ENCODE results near the gene UCN2.

UCN2 gene

GRCh38 chr3:48592519-48593087 is 29.0 kb upstream of the UCN2 start:
- FAIRE-seq, result no peak
- no peak for DNase-seq (ENCODE audit: insufficient read length, low spot score)
- TF ChIP-seq SPI1 (IDR thresholded peaks at IDR 0.05; ENCODE audit: low read depth, low read length) (no peak), PAX5 (IDR thresholded peaks at IDR 0.05; ENCODE audit: insufficient read depth, low read length, severe bottlenecking) (no peak), POLR2AphosphoS5 (IDR thresholded peaks at IDR 0.05; ENCODE audit: low read depth, low read length) (no peak), POU2F2 (IDR thresholded peaks at IDR 0.05; ENCODE audit: low read depth, low read length) (no peak), TAF1 (IDR thresholded peaks at IDR 0.05; ENCODE audit: low read depth, low read length) (no peak), POLR2A (IDR thresholded peaks at IDR 0.05; ENCODE audit: low read depth, low read length) (no peak)

- no peak for DNase-seq (ENCODE audit: insufficient read length, low spot score)
- no peak for FAIRE-seq
- TF ChIP-seq POU2F2 (IDR thresholded peaks at IDR 0.05; ENCODE audit: low read depth, low read length), result no peak
- TF ChIP-seq PAX5 (IDR thresholded peaks at IDR 0.05; ENCODE audit: insufficient read depth, low read length, severe bottlenecking), result no peak
- TF ChIP-seq POLR2AphosphoS5 (IDR thresholded peaks at IDR 0.05; ENCODE audit: low read depth, low read length), result no peak
- TF ChIP-seq POLR2A (IDR thresholded peaks at IDR 0.05; ENCODE audit: low read depth, low read length), result no peak
- TF ChIP-seq SPI1 (IDR thresholded peaks at IDR 0.05; ENCODE audit: low read depth, low read length), result no peak
- TF ChIP-seq TAF1 (IDR thresholded peaks at IDR 0.05; ENCODE audit: low read depth, low read length), result no peak
Measured at GRCh38 chr3:48591886-48592518, 28.4 kb upstream of the UCN2 start.

- DNase-seq (ENCODE audit: insufficient read length, low spot score) (no peak), FAIRE-seq (no peak)
- TF ChIP-seq SPI1 (IDR thresholded peaks at IDR 0.05; ENCODE audit: low read depth, low read length) (no peak), POLR2A (IDR thresholded peaks at IDR 0.05; ENCODE audit: low read depth, low read length) (no peak), POLR2AphosphoS5 (IDR thresholded peaks at IDR 0.05; ENCODE audit: low read depth, low read length) (no peak), TAF1 (IDR thresholded peaks at IDR 0.05; ENCODE audit: low read depth, low read length) (no peak), POU2F2 (IDR thresholded peaks at IDR 0.05; ENCODE audit: low read depth, low read length) (no peak), PAX5 (IDR thresholded peaks at IDR 0.05; ENCODE audit: insufficient read depth, low read length, severe bottlenecking) (no peak)
Measured at GRCh38 chr3:48591436-48591835, 27.9 kb upstream of the UCN2 start.

GRCh38 chr3:48588230-48588629 is 24.6 kb upstream of the UCN2 start:
- DNase-seq (ENCODE audit: insufficient read length, low spot score) (no peak), FAIRE-seq (no peak)
- TF ChIP-seq PAX5 (IDR thresholded peaks at IDR 0.05; ENCODE audit: insufficient read depth, low read length, severe bottlenecking) (no peak), POLR2AphosphoS5 (IDR thresholded peaks at IDR 0.05; ENCODE audit: low read depth, low read length) (no peak), TAF1 (IDR thresholded peaks at IDR 0.05; ENCODE audit: low read depth, low read length) (no peak), POLR2A (IDR thresholded peaks at IDR 0.05; ENCODE audit: low read depth, low read length) (no peak), POU2F2 (IDR thresholded peaks at IDR 0.05; ENCODE audit: low read depth, low read length) (no peak), SPI1 (IDR thresholded peaks at IDR 0.05; ENCODE audit: low read depth, low read length) (no peak)

- TF ChIP-seq TAF1 (IDR thresholded peaks at IDR 0.05; ENCODE audit: low read depth, low read length), result no peak
- TF ChIP-seq SPI1 (IDR thresholded peaks at IDR 0.05; ENCODE audit: low read depth, low read length), result no peak
- TF ChIP-seq POLR2AphosphoS5 (IDR thresholded peaks at IDR 0.05; ENCODE audit: low read depth, low read length), result no peak
- TF ChIP-seq POU2F2 (IDR thresholded peaks at IDR 0.05; ENCODE audit: low read depth, low read length), result no peak
- no peak for TF ChIP-seq POLR2A (IDR thresholded peaks at IDR 0.05; ENCODE audit: low read depth, low read length)
- TF ChIP-seq PAX5 (IDR thresholded peaks at IDR 0.05; ENCODE audit: insufficient read depth, low read length, severe bottlenecking), result no peak
- DNase-seq (ENCODE audit: insufficient read length, low spot score) (no peak), FAIRE-seq (no peak)
Measured at GRCh38 chr3:48587686-48588085, 24.1 kb upstream of the UCN2 start.

GRCh38 chr3:48585411-48585810 is 21.8 kb upstream of the UCN2 start:
- TF ChIP-seq POLR2AphosphoS5 (IDR thresholded peaks at IDR 0.05; ENCODE audit: low read depth, low read length), result no peak
- TF ChIP-seq TAF1 (IDR thresholded peaks at IDR 0.05; ENCODE audit: low read depth, low read length), result no peak
- TF ChIP-seq POU2F2 (IDR thresholded peaks at IDR 0.05; ENCODE audit: low read depth, low read length), result no peak
- no peak for TF ChIP-seq SPI1 (IDR thresholded peaks at IDR 0.05; ENCODE audit: low read depth, low read length)
- TF ChIP-seq PAX5 (IDR thresholded peaks at IDR 0.05; ENCODE audit: insufficient read depth, low read length, severe bottlenecking), result no peak
- no peak for TF ChIP-seq POLR2A (IDR thresholded peaks at IDR 0.05; ENCODE audit: low read depth, low read length)
- FAIRE-seq (no peak), DNase-seq (ENCODE audit: insufficient read length, low spot score) (no peak)

- TF ChIP-seq POU2F2 (IDR thresholded peaks at IDR 0.05; ENCODE audit: low read depth, low read length) (no peak), POLR2A (IDR thresholded peaks at IDR 0.05; ENCODE audit: low read depth, low read length) (no peak), POLR2AphosphoS5 (IDR thresholded peaks at IDR 0.05; ENCODE audit: low read depth, low read length) (no peak), TAF1 (IDR thresholded peaks at IDR 0.05; ENCODE audit: low read depth, low read length) (no peak), SPI1 (IDR thresholded peaks at IDR 0.05; ENCODE audit: low read depth, low read length) (no peak), PAX5 (IDR thresholded peaks at IDR 0.05; ENCODE audit: insufficient read depth, low read length, severe bottlenecking) (no peak)
- no peak for FAIRE-seq
- no peak for DNase-seq (ENCODE audit: insufficient read length, low spot score)
Measured at GRCh38 chr3:48584836-48585235, 21.3 kb upstream of the UCN2 start.

- no peak for DNase-seq (ENCODE audit: insufficient read length, low spot score)
- TF ChIP-seq PAX5 (IDR thresholded peaks at IDR 0.05; ENCODE audit: insufficient read depth, low read length, severe bottlenecking), result no peak
- no peak for TF ChIP-seq SPI1 (IDR thresholded peaks at IDR 0.05; ENCODE audit: low read depth, low read length)
- TF ChIP-seq POLR2A (IDR thresholded peaks at IDR 0.05; ENCODE audit: low read depth, low read length), result no peak
- TF ChIP-seq POU2F2 (IDR thresholded peaks at IDR 0.05; ENCODE audit: low read depth, low read length), result no peak
- TF ChIP-seq TAF1 (IDR thresholded peaks at IDR 0.05; ENCODE audit: low read depth, low read length), result no peak
- TF ChIP-seq POLR2AphosphoS5 (IDR thresholded peaks at IDR 0.05; ENCODE audit: low read depth, low read length), result no peak
- no peak for FAIRE-seq
Measured at GRCh38 chr3:48581621-48582481, 18.3 kb upstream of the UCN2 start.

GRCh38 chr3:48576647-48577046 is 13.1 kb upstream of the UCN2 start:
- TF ChIP-seq POLR2AphosphoS5 (IDR thresholded peaks at IDR 0.05; ENCODE audit: low read depth, low read length) (no peak), SPI1 (IDR thresholded peaks at IDR 0.05; ENCODE audit: low read depth, low read length) (no peak), TAF1 (IDR thresholded peaks at IDR 0.05; ENCODE audit: low read depth, low read length) (no peak), POLR2A (IDR thresholded peaks at IDR 0.05; ENCODE audit: low read depth, low read length) (no peak), POU2F2 (IDR thresholded peaks at IDR 0.05; ENCODE audit: low read depth, low read length) (no peak), PAX5 (IDR thresholded peaks at IDR 0.05; ENCODE audit: insufficient read depth, low read length, severe bottlenecking) (no peak)
- DNase-seq (ENCODE audit: insufficient read length, low spot score), result no peak
- FAIRE-seq, result no peak

Measured in GM12891 (cell line).